ENCODE data around the gene OR6C68.

GRCh38 chr12:55469291-55469690 lies 22.9 kb upstream of the OR6C68 start:
- no peak for TF ChIP-seq CTCF (conservative IDR thresholded peaks at IDR 0.05 in 1 of 2, IDR thresholded peaks at IDR 0.05 in 1 of 2; ENCODE audit: low read depth in 1 of 2, low read length in 2 of 2)
- TF ChIP-seq EZH2 (IDR thresholded peaks at IDR 0.05; ENCODE audit: low read length, missing control alignments) = no peak

Measured in fibroblast of lung (primary cell).